ENCODE data around the gene ZNF554.

Gene ZNF554

DNA sequence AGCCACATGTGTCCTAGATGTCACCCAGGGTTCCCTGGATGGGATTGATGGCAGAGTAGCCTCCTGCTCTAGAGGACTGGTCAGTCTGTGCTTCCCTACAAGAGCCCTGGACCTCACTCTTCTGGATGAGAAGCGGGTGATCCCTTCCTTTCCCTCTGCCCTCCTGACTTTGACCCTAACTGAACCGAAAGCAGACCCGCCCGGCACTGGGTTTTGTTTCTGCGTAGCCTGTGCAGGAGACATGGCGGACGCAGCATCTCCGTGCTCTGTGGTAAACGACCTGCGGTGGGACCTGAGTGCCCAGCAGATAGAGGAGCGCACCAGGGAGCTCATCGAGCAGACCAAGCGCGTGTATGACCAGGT is 29.5 kb upstream of the ZNF554 start:
- Histone ChIP-seq H3K27ac (ENCODE audit: low read depth, low read length) (no peak overlapping the region), H3K4me3 (ENCODE audit: low read length) (no peak overlapping the region), H3K36me3 (ENCODE audit: control insufficient read depth, low read length) (peaks cover 76% of the 10 kb centered on the region), H3K9me2 (replicated peaks; ENCODE audit: control insufficient read depth, low read length) (no peaks in the 10 kb centered on the region), H3K27me3 (ENCODE audit: control insufficient read depth, low read length) (no peaks in the 10 kb centered on the region), H3K4me1 (ENCODE audit: control insufficient read depth, low read length) (peaks cover 53% of the 10 kb centered on the region), H4K20me1 (ENCODE audit: control insufficient read depth, insufficient read depth, low read depth, low read length) (peaks cover 14% of the 10 kb centered on the region; the same call in 1 of the 2 replicates), H3K4me2 (ENCODE audit: low read length) (no peak overlapping the region), H3F3A (ENCODE audit: control insufficient read depth, insufficient read depth) (no peaks in the 10 kb centered on the region), H3K79me2 (ENCODE audit: control insufficient read depth, low read length) (peaks cover 83% of the 10 kb centered on the region), H3K9me3 (ENCODE audit: control insufficient read depth, insufficient read depth, low read length) (no peaks in the 10 kb centered on the region)
- TF ChIP-seq EZH2phosphoT487 (IDR thresholded peaks at IDR 0.05; ENCODE audit: borderline replicate concordance, low read length), result no peak
- TF ChIP-seq, protein P1, sequence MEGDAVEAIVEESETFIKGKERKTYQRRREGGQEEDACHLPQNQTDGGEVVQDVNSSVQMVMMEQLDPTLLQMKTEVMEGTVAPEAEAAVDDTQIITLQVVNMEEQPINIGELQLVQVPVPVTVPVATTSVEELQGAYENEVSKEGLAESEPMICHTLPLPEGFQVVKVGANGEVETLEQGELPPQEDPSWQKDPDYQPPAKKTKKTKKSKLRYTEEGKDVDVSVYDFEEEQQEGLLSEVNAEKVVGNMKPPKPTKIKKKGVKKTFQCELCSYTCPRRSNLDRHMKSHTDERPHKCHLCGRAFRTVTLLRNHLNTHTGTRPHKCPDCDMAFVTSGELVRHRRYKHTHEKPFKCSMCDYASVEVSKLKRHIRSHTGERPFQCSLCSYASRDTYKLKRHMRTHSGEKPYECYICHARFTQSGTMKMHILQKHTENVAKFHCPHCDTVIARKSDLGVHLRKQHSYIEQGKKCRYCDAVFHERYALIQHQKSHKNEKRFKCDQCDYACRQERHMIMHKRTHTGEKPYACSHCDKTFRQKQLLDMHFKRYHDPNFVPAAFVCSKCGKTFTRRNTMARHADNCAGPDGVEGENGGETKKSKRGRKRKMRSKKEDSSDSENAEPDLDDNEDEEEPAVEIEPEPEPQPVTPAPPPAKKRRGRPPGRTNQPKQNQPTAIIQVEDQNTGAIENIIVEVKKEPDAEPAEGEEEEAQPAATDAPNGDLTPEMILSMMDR (IDR thresholded peaks at IDR 0.05; ENCODE audit: low read depth, low read length, poor library complexity, severe bottlenecking), result no peak

DNA sequence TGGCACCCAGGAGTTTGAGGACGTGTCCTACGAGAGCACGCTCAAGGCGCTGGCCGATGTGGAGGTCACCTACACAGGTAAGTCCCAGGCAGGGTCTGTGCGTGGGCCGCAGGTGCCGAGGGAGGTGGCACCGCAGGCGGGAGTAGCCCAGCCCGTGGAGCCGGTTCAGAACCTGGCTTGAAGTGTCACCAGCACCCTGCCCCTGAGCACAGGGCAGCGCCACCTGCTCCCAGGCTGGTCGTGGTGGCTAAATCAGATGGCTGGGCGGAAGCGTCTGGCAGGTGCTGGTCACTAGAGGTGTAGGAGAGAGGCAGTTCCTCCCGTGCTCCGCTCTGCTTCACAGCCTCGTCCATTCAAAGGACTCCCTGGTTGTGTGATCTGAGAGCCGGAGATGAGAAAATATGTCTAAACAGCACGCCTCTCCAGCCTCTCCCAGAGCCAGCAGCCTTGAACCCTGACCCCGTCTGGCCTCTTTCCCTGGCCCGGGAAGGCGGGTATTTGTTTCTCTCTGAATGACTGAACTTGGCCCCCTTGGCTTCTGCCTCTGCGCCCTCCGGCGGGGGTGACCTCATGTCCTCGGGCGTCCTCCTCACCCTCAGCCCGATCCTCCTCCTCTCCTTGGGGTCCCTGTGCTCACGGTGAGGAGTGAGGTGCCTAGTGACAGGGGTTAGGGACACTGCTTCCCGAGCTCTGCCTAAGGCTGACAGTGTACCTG is 29.0 kb upstream of the ZNF554 start:
- Histone ChIP-seq H3K4me2 (ENCODE audit: low read length) (no peak overlapping the region), H3K36me3 (ENCODE audit: control insufficient read depth, low read length) (peaks cover 79% of the 10 kb centered on the region), H3K4me1 (ENCODE audit: control insufficient read depth, low read length) (peaks cover 53% of the 10 kb centered on the region), H3F3A (ENCODE audit: control insufficient read depth, insufficient read depth) (no peaks in the 10 kb centered on the region; the same call in 1 of the 2 replicates), H3K9me2 (replicated peaks; ENCODE audit: control insufficient read depth, low read length) (no peaks in the 10 kb centered on the region), H3K4me3 (ENCODE audit: low read length) (no peak overlapping the region), H3K27ac (ENCODE audit: low read depth, low read length) (no peak overlapping the region), H4K20me1 (ENCODE audit: control insufficient read depth, insufficient read depth, low read depth, low read length) (peaks cover 14% of the 10 kb centered on the region; the same call in 1 of the 2 replicates), H3K27me3 (ENCODE audit: control insufficient read depth, low read length) (no peaks in the 10 kb centered on the region), H3K9me3 (ENCODE audit: control insufficient read depth, insufficient read depth, low read length) (no peaks in the 10 kb centered on the region), H3K79me2 (ENCODE audit: control insufficient read depth, low read length) (peaks cover 79% of the 10 kb centered on the region)
- no peak for TF ChIP-seq EZH2phosphoT487 (IDR thresholded peaks at IDR 0.05; ENCODE audit: borderline replicate concordance, low read length)
- TF ChIP-seq, protein P1 (IDR thresholded peaks at IDR 0.05; ENCODE audit: low read depth, low read length, poor library complexity, severe bottlenecking), result no peak

DNA sequence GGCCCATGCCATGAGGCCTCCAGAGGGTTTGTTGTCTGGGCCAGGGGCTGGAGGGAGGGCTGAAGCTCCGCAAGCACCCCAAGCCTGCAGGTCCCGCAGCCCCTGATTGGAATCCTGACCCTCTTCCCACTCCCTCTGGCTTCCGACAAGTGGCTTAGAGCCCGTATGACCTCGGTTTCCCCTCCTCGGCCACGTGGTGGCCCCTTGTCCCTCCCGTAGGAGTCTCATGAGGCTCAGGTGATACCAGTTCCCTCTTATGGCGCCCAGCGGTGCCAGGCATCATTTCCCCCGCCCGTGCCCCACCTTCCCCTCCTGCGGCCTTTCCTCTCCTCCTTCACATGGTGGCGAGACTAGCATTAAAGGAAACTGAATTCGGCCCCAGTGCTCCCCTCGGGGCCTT is 28.2 kb upstream of the ZNF554 start:
- H3K9me2 ChIP-seq (replicated peaks; ENCODE audit: control insufficient read depth, low read length), result no peaks in the 10 kb centered on the region
- H3F3A ChIP-seq (ENCODE audit: control insufficient read depth, insufficient read depth), result no peaks in the 10 kb centered on the region; the same call in 1 of the 2 replicates
- H4K20me1 ChIP-seq (ENCODE audit: control insufficient read depth, insufficient read depth, low read depth, low read length), result peaks cover 14% of the 10 kb centered on the region; the same call in 1 of the 2 replicates
- no peaks in the 10 kb centered on the region for H3K27me3 ChIP-seq (ENCODE audit: control insufficient read depth, low read length)
- H3K4me3 ChIP-seq (ENCODE audit: low read length), result no peak overlapping the region
- H3K27ac ChIP-seq (ENCODE audit: low read depth, low read length), result no peak overlapping the region
- H3K36me3 ChIP-seq (ENCODE audit: control insufficient read depth, low read length), result peaks cover 81% of the 10 kb centered on the region
- no peak overlapping the region for H3K4me2 ChIP-seq (ENCODE audit: low read length)
- TF ChIP-seq EZH2phosphoT487 (IDR thresholded peaks at IDR 0.05; ENCODE audit: borderline replicate concordance, low read length), result no peak
- TF ChIP-seq, protein P1 (IDR thresholded peaks at IDR 0.05; ENCODE audit: low read depth, low read length, poor library complexity, severe bottlenecking), result no peak
- H3K9me3 ChIP-seq (ENCODE audit: control insufficient read depth, insufficient read depth, low read length), result no peaks in the 10 kb centered on the region
- peaks cover 51% of the 10 kb centered on the region for H3K4me1 ChIP-seq (ENCODE audit: control insufficient read depth, low read length)
- peaks cover 72% of the 10 kb centered on the region for H3K79me2 ChIP-seq (ENCODE audit: control insufficient read depth, low read length)

All from DOHH2 (cell line).